ENCODE measurements around the gene SLC38A10.

SLC38A10 gene

GRCh38 chr17:81236784-81237183 is 58.3 kb downstream of the SLC38A10 start:
- TF ChIP-seq CTCF (conservative IDR thresholded peaks at IDR 0.05) (no peak), ZFX (IDR thresholded peaks at IDR 0.05) (no peak)
- no peak overlapping the region for H3K27ac ChIP-seq

GRCh38 chr17:81235822-81236740 is 59.0 kb downstream of the SLC38A10 start:
- no peak for TF ChIP-seq CTCF (conservative IDR thresholded peaks at IDR 0.05)
- TF ChIP-seq ZFX (IDR thresholded peaks at IDR 0.05) = no peak

GRCh38 chr17:81234940-81235821 is 59.9 kb downstream of the SLC38A10 start:
- no peak for TF ChIP-seq CTCF (conservative IDR thresholded peaks at IDR 0.05)
- TF ChIP-seq ZFX (IDR thresholded peaks at IDR 0.05) = no peak
- H3K27ac ChIP-seq = no peak overlapping the region

More at GRCh38 chr17:81235822-81236740, 59.0 kb downstream of the SLC38A10 start:
- no peak overlapping the region for H3K27ac ChIP-seq

GRCh38 chr17:81234506-81234855 is 60.6 kb downstream of the SLC38A10 start:
- no peak overlapping the region for H3K27ac ChIP-seq
- no peak for TF ChIP-seq CTCF (conservative IDR thresholded peaks at IDR 0.05)

GRCh38 chr17:81233811-81234505 is 61.1 kb downstream of the SLC38A10 start:
- H3K27ac ChIP-seq = no peak overlapping the region
- no peak for TF ChIP-seq CTCF (conservative IDR thresholded peaks at IDR 0.05)
- no peak for TF ChIP-seq ZFX (IDR thresholded peaks at IDR 0.05)

- no peak for TF ChIP-seq ZFX (IDR thresholded peaks at IDR 0.05)
- TF ChIP-seq CTCF (conservative IDR thresholded peaks at IDR 0.05) = no peak
- H3K27ac ChIP-seq = no peak overlapping the region
Measured at GRCh38 chr17:81233316-81233715, 61.8 kb downstream of the SLC38A10 start.

Data from C4-2B (cell line).